Heart left ventricle (tissue), 16 donors: ENCODE measurements around the gene PAN2. TPM values are rescaled to one million over a fixed set of nuclear protein-coding genes. Genes with fewer than 3 reads are reported as not detected.

Experiments used
- ATAC-seq, 4 donors: fragments of 200-7000 bp; cut with Tn5 transposase; one replicate each; pipeline ENCODE4 v1.9.1; 2020 to 2022; ENCODE audit warnings: moderate library complexity in 4 of 4, mild to moderate bottlenecking in 3 of 4, moderate number of reproducible peaks in 1 of 4
- DNase-seq, 5 donors: peaks; one replicate each; pipeline ENCODE4 v3.0.0-alpha.2; 2020
- H3K27ac ChIP-seq, 12 donors: fragments of 200-600 bp; sonication (generic) in 4 of 12; one replicate each; pipeline versions ENCODE4 v1.5.0 to v1.8.0; 2016 to 2022; ENCODE audit warnings: mild to moderate bottlenecking in 2 of 12
- H3K27me3 ChIP-seq, 9 donors: fragments of 200-600 bp; sonication (generic) in 2 of 9; one replicate each; pipeline versions ENCODE4 v1.5.1 to v1.8.0; 2016 to 2022; ENCODE audit warnings: mild to moderate bottlenecking in 3 of 9
- H3K36me3 ChIP-seq, 9 donors: fragments of 200-600 bp; sonication (generic) in 2 of 9; one replicate each; pipeline versions ENCODE4 v1.5.0 to v1.8.0; 2018 to 2022; ENCODE audit warnings: mild to moderate bottlenecking in 2 of 9
- H3K4me1 ChIP-seq, 12 donors: fragments of 200-600 bp; sonication (generic) in 4 of 12; one replicate each; pipeline versions ENCODE4 v1.5.0 to v1.8.0; 2016 to 2022; ENCODE audit warnings: mild to moderate bottlenecking in 3 of 12
- H3K4me3 ChIP-seq, 12 donors: fragments of 200-600 bp; sonication (generic) in 4 of 12; one replicate each; pipeline versions ENCODE4 v1.5.0 to v1.8.0; 2017 to 2022; ENCODE audit warnings: mild to moderate bottlenecking in 9 of 12, moderate library complexity in 4 of 12
- H3K9me3 ChIP-seq, 12 donors: fragments of 200-600 bp; sonication (generic) in 4 of 12; one replicate each; pipeline versions ENCODE4 v1.5.0 to v1.8.0; 2016 to 2022; ENCODE audit warnings: mild to moderate bottlenecking in 1 of 12
- POLR2A ChIP-seq, 2 donors: fragments of 450-650 bp; IDR thresholded peaks; one replicate each; pipeline ENCODE4 v1.6.1; 2017; ENCODE audit warnings: antibody characterized with exemption in 2 of 2, mild to moderate bottlenecking in 2 of 2, moderate library complexity in 2 of 2
- WGBS, 4 donors: extraction: QIAGEN DNeasy Blood & Tissue Kit in 2 of 4; methylation state at CpG; one replicate each; pipeline versions ENCODE4 v1.1.5 to v1.1.7; 2013 to 2018; 5-methylcytosine and 5-hydroxymethylcytosine counted together
- intact Hi-C, 10 donors: fragments of 100-400 bp; cut with DNase I; formaldehyde crosslinking; loops; one replicate each; pipeline versions ENCODE4 v1.11.1 to v1.14.2; 2022
- polyA plus RNA-seq, 2 donors: library from polyadenylated mRNA; stranded (reverse); fragments of 200-250 nt; gene quantifications; one replicate each; pipeline ENCODE4 v1.2.3, GENCODE V29; 2013
- total RNA-seq, 9 donors: library from RNA; depleted of rRNA in 2 of 9; stranded (reverse); fragments of >200 nt in 2 of 9; fragmentation: NEBNext Ultra II Directional in 3 of 9; extraction: Animal tissue kit (Norgen Biotek cat#: 25700) in 3 of 9; gene quantifications; one replicate each; pipeline versions ENCODE4 v1.1.0 to v1.2.4, GENCODE V29; 2016 to 2023
- TF ChIP-seq, protein P1 (sequence below), 12 donors: fragments of 200-600 bp; sonication (generic) in 4 of 12; IDR thresholded peaks; one replicate each; pipeline versions ENCODE4 v1.5.0 to v1.8.0; 2018 to 2022; ENCODE audit warnings: antibody characterized with exemption in 12 of 12, mild to moderate bottlenecking in 5 of 12
- donor health status: ischemic (EF 13 %, LVEDD 7.1; RV severe dilation, severe dysfunction).
- donor health status: healthy with polysubstance abuse.
- donor health status: DM: no; HTN: yes; CAD: no.
- donor health status: DM: no; HTN: no; CAD: no.
- donor health status: ischemic (EF 25% LVEDD 6.9; RV normal size, moderate dysfunction).
- donor health status: ischemic (EF 25% LVEDD 5.7; RV mildly dilated, moderate dysfunction).
- donor health status: healthy.
- donor health status: DM: yes; HTN: yes; CAD: no.
- donor health status: ischemic (EF 35%, LVEDD 5.7; RV mildly dilated, moderate dysfunction).
- donor health status: nonischemic (EF 11% LVEDD 7.7; RV severe dilation, severe dysfunction).
- donor health status: DM: yes; HTN: yes; CAD: no.
- donor health status: PGD.
- donor health status: ischemic (EF 29% LVEDD 5.4; RV normal size, mild dysfunction).
- donor health status: nonischemic (EF 23%, LVEDD 6.1; RV moderate dilation, normal function).

PAN2 gene
- total and polyA plus RNA-seq, 11 donors = 12.3 to 44.7 (median 38.2) TPM

DNA sequence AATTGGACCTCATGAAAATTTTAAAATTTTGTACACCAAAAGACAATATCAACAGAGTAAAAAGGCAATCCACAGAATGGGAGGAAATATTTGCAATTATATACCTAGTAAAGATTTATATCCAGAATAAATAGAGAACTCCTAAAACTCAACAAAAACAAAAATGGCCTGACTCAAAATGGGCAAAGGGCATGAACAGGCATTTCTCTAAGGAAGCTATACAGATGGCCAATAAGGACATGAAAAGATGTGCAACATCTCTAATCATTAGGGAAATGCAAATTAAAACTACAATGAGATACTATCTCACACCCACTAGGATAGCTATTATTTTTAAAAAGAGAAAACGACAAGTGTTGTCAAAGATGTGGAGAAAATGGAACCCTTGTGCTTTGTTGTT, 39.7 kb upstream of the PAN2 start:
- peaks cover 0 to 7% (median 0%) of the 10 kb centered on the region in 12 donors for H3K9me3 ChIP-seq
- no peak overlapping the region for H3K4me3 ChIP-seq
- H3K36me3 ChIP-seq = no peaks in the 10 kb centered on the region
- no peak for DNase-seq
- H3K27me3 ChIP-seq = no peaks in the 10 kb centered on the region
- H3K4me1 ChIP-seq = peaks cover 0 to 19% (median 0%) of the 10 kb centered on the region in 12 donors
- WGBS, 4 donors = 97 to 98% (median 98%) methylated on average over 1 of the region's 1 CpG
- no peak overlapping the region for H3K27ac ChIP-seq
- intact Hi-C loops = no loop called here
- no peak for ATAC-seq
- TF ChIP-seq, protein P1, sequence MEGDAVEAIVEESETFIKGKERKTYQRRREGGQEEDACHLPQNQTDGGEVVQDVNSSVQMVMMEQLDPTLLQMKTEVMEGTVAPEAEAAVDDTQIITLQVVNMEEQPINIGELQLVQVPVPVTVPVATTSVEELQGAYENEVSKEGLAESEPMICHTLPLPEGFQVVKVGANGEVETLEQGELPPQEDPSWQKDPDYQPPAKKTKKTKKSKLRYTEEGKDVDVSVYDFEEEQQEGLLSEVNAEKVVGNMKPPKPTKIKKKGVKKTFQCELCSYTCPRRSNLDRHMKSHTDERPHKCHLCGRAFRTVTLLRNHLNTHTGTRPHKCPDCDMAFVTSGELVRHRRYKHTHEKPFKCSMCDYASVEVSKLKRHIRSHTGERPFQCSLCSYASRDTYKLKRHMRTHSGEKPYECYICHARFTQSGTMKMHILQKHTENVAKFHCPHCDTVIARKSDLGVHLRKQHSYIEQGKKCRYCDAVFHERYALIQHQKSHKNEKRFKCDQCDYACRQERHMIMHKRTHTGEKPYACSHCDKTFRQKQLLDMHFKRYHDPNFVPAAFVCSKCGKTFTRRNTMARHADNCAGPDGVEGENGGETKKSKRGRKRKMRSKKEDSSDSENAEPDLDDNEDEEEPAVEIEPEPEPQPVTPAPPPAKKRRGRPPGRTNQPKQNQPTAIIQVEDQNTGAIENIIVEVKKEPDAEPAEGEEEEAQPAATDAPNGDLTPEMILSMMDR (IDR thresholded peaks at IDR 0.05) = no peak
- no peak for TF ChIP-seq POLR2A (IDR thresholded peaks at IDR 0.05)

DNA sequence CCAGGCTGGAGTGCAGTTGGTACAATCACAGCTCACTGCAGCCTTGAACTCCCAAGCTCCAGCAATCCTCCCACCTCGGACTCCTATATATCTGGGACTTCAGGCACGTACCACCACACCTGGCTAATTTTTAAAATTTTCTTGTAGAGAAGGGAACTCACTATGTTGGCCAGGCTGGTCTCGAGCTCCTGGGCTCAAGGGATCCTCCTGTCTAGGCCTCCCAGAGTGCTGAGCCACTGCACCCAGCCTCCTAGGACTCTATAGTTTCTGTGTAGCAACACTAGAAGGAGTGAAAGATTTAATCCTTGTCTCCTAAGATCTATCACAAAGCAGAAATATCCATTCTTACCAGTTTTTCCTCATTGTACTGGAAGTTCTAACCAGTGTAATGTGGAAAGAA, 33.1 kb upstream of the PAN2 start:
- no peak for ATAC-seq
- TF ChIP-seq, protein P1 (IDR thresholded peaks at IDR 0.05) = no peak
- TF ChIP-seq POLR2A (IDR thresholded peaks at IDR 0.05) = no peak
- intact Hi-C loops = loop anchor here in 3 of 10 donors (10.0 kb wide), 3 partner anchors 78 to 98 kb away; partner anchors contain the start of genes MIP (in 1 of the 3), SPRYD4 (in 1 of the 3) and TIMELESS (in 1 of the 3)

DNA sequence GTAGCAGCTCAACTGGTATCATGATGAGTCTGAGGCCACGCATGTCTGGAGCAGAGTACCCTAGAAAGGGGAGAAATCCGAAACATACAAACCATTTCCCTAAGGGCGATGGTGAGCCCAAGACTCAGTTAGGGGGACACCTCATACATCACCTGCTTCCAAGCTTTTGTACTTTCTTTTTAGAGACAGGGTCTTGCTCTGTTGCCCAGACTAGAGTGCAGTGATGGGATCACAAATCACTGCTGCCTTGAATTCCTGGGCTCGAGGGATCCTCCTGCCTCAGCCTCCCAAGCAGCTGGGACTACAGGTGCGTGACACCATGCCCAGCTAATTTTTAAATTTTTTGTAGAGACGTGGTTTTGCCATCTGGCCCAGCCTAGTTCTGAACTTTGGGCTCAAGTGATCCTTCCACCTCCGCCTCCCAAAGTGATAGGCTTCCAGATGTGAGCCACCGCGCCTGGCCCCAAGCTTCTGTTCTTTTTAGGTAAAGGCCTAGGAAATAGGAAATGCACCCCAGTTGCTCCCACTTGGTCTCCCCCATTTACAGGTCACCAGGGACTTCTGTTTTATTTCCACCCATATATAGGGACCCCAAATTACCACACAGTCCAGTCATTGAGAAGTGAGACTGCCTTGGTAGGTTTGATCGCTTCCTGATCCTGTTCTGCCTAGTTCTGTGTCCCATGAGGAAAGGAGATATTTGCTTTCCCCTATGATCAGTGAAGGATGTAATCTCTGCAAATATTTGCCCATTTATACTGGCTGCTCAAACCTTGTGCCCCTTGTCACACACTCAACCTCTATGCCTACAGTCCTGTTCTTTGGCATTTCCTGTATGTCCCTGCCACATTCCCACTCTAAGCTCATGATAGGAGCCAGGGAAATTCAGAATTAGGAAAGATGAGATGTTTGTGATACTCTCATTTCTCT, 28.6 kb upstream of the PAN2 start, which contains the start of gene APOF:
TSS of gene APOF (minus strand) at position 728 of the 930 bp plus-strand sequence. CDS start at position 616, 112 bp downstream.
- no peaks in the 10 kb centered on the region for H3K9me3 ChIP-seq
- H3K27ac ChIP-seq = no peak within 1 kb of the TSS
- H3K4me3 ChIP-seq = no peak within 1 kb of the TSS
- peaks cover 0 to 29% (median 17%) of the 10 kb centered on the region in 12 donors for H3K4me1 ChIP-seq
- H3K27me3 ChIP-seq = no peaks in the 10 kb centered on the region
- intact Hi-C loops = loop anchor here in 9 of 10 donors (5.0 to 10.0 kb wide), 6 partner anchors 82 to 102 kb away; partner anchors contain the start of genes TIMELESS (in 5 of the 9), MIP (in 2 of the 9) and SPRYD4 (in 1 of the 9)
- TF ChIP-seq, protein P1 (IDR thresholded peaks at IDR 0.05) = no peak
- no peak for TF ChIP-seq POLR2A (IDR thresholded peaks at IDR 0.05)
- ATAC-seq (no peak), DNase-seq (no peak)
- H3K36me3 ChIP-seq = no peaks in the 10 kb centered on the region
- WGBS, 4 donors = 92 to 94% (median 93%) methylated on average over 10 of the region's 10 CpGs

More for the DNA sequence above, 33.1 kb upstream of the PAN2 start:
- Histone ChIP-seq H3K27ac (no peak overlapping the region), H3K27me3 (no peaks in the 10 kb centered on the region), H3K4me1 (no peaks in the 10 kb centered on the region), H3K36me3 (no peaks in the 10 kb centered on the region), H3K9me3 (no peaks in the 10 kb centered on the region), H3K4me3 (no peak overlapping the region)
- no peak for DNase-seq
- WGBS, 4 donors = 84 to 91% (median 89%) methylated on average over 3 of the region's 3 CpGs
